HG02623 (cell line): ENCODE data around the gene BRK1.
A peak's percentile ranks its signal among the peaks of the same experiment; 100 is the strongest.
"Not testable (repeated sequence)": the region's sequence is repeated elsewhere in the genome, so short reads cannot be mapped to it uniquely, and the experiment has no call there.

ENCODE experiments used
- ATAC-seq: cut with Tn5 transposase; IDR thresholded peaks from one replicate; pipeline ENCODE4 v1.9.1; 2021; ENCODE audit warnings: moderate library complexity; ENCODE audit not compliant: unreplicated experiment

BRK1 gene

DNA sequence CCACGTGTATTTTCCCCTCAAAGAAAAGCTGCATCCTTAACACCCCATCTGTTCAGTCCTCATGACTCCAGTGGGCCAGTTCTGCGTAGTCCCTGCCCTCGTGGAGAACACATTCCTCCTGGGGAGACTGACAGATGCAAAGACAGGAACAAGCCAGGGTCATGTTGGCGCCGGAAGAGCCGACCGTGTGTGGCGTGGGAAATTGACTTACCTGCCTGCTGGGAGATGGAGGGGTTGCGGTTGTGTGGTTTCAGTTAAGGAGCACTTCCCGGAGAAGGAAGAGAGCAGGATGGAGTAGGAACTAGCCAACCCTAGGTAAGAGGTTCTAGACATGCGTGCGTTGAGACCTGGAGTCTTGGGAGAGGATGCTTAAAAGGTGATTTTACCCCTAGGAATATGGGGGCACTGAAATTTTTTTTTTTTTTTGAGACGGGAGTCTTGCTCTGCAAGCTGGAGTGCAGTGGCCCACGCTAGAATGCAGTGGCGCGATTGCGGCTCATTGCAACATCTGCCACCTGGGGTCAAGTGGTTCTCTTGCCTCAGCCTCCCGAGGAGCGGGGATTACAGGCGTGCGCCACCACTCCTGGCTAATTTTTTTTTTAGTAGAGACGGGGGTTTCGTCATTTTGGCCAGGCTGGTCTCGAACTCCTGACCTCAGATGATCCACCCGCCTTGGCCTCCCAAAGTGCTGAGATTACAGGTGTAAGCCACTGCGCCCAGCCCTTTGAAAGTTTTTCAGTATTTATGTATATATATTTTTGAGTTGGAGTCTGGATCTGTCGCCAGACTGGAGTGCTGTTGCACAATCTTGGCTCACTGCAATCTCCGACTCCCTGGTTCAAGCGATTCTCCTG lies 27.5 kb downstream of the BRK1 start:
- ATAC-seq = no peak

GRCh38 chr3:10145685-10146084 lies 30.2 kb downstream of the BRK1 start:
- ATAC-seq = no peak

DNA sequence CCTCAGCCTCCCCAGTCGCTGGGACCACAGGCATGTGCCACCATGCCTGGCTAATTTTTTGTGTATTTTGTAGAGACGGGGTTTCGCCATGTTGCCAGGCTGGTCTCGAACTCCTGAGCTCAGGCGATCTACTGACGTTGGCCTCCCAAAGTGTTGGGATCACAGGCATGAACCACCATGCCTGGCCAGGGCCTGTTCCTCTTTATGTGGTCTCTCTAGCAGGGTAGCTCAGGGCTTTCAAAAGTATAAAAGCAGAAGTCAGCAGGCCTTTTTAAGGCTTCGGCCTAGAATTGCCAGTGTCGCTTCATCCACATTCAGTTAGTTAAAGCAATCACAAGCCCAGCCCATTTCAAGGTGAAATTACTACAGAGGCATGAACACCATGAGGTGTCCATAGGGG lies 33.8 kb downstream of the BRK1 start:
- ATAC-seq = no peak

DNA sequence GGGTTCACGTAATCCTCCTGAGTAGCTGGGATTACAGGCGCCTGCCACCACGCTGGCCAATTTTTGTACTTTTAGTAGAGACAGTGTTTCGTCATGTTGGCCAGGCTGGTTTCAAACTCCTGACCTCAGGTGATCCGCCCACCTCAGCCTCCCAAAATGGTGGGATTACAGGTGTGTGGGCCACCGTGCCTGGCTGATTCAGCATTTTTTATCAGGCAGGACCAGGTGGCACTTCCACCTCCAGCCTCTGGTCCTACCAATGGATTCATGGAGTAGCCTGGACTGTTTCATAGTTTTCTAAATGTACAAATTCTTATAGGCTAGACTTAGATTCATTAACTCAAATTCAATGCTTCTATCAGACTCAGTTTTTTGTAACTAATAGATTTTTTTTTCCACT lies 35.5 kb downstream of the BRK1 start:
- ATAC-seq = no peak

- no peak for ATAC-seq
Observed at GRCh38 chr3:10154335-10155122, 39.1 kb downstream of the BRK1 start.

DNA sequence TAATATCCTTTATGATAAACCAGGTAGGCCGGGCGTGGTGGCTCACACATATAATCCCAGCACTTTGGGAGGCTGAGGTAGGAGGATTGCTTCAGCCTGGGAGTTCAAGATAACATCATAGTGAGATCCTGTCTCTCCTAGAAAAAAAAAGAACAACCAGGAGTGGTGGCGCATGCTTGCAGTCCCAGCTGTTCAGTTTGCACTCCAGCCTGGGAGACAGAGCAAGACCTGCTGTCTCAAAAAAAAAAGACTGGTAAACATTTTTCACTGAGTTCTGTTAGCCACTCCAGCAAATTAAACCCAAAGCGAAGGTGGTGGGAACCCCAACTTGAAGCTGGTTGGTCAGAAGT lies 39.6 kb downstream of the BRK1 start:
- ATAC-seq = no peak

DNA sequence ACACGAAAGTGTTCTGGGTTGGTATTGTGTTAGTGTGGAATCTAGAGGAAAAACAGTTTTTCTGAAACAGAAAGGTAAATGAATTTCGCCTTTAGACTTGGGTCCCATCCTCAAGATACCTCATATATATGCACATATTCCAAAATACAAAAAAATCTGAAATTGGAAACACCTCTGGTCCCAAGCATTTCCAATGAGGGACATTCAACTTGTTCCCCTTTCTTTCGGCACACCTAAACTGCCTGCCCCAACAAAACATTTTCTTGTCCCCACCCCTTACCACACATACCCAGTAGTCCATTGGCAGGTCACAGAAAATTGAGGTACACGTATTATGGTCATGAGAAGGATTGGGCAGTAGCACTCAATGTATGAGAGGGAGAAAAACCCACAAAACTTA lies 40.2 kb downstream of the BRK1 start:
- ATAC-seq = no peak

- no peak for ATAC-seq
Observed at GRCh38 chr3:10157031-10157430, 41.6 kb downstream of the BRK1 start.

DNA sequence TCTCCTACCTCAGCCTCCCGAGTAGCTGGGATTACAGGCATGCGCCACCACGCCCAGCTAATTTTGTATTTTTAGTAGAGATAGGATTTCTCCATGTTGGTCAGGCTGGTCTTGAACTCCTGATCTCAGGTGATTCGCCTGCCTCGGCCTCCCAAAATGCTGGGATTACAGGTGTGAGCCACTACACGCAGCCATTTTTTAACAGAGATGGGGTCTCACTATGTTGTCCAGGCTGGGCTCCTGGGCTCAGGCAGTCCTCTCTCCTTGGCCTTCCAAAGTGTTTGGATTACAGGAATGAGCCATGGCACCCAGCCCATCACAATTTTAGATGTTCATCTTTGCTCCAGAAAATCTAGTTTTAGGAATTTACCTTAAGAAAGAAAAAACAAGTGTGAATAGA lies 43.1 kb downstream of the BRK1 start:
- ATAC-seq = not testable (repeated sequence)

- ATAC-seq = no peak
Observed at GRCh38 chr3:10160346-10160745, 44.9 kb downstream of the BRK1 start.

GRCh38 chr3:10160925-10161324 lies 45.5 kb downstream of the BRK1 start:
- no peak for ATAC-seq

GRCh38 chr3:10162185-10162584 lies 46.7 kb downstream of the BRK1 start:
- no peak for ATAC-seq

- ATAC-seq = not testable (repeated sequence)
Observed at GRCh38 chr3:10164201-10164545, 48.7 kb downstream of the BRK1 start.

DNA sequence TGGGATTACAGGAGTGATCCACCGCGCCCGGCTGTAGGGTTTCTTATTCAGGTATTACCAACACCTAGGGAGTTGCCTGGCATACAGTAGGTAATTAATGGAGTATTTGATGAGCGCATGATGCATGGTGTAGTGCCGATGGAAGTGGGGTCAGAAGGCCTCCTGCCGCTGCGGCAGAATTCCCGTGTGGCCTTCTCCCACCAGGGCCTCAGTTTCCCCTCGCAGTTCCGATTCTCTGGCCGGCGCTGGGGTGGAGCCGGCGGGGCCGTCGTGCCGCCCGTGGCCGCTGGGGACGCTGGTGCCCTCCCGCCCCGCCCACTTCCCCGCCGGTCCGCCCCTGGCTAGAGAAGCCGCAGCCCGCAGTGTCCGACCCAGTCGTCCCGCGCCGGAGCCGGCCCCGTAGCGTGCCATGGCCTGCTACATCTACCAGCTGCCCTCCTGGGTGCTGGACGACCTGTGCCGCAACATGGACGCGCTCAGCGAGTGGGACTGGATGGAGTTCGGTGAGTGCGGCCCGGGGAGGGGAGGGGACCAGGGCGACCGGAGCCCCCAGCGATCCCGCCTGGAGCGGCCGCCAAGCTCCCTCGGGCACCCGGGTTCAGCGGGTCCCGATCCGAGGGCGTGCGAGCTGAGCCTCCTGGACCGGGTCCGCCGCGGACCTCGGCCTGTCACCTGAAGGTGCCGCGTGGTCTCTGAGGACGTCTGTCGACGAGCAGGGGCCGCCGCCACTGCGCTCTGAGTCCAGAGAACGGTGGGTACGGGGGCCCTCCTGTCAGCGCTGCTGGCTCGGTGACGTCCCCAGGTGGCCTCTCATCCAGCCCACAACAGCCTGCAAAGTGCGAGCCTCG lies 49.3 kb downstream of the BRK1 start, which contains the start of gene IRAK2:
Gene IRAK2 (plus strand): TSS at position 374 of the 848 bp plus-strand sequence. CDS start 36 bp downstream, at position 410.
- peak; percentile 79 for ATAC-seq

DNA sequence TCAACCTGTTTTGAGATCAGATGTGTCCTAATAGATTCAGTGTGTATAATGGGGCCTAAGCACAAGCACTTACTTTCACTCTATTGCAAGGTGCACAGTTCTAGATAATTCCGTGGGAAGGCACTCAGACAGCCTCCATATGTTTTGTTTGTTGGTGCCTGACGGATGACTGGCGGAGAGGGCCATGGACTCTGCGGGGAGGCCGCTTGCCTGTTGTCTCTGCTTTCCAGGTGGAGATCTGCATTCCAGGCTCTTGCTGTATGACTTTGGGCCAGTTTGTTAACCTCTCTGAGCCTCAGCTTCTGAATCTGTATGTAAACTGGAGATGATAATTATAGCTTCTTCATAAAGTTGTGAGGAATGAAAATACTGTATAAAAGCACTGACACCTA lies 50.7 kb downstream of the BRK1 start:
- no peak for ATAC-seq

DNA sequence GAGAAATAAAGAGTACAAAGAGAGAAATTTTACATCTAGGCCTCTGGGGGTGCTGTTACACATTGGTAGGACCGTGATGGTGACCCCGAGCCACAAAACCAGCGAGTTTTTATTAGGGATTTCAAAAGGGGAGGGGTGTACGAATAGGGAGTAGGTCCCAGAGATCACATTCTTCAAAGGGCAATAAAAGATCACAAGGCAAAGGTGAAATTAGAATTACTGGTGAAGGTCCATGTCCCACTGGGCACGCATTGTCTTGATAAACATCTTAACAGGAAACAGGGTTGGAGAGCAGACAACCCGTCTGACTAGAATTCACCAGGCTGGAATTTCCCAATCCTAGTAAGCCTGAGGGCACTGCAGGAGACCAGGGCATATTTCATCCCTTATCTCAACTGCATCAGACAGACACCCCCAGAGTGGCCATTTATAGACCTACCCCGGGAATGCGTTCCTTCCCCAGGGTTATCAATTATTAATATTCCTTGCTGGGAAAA lies 53.6 kb downstream of the BRK1 start:
- ATAC-seq = no peak

DNA sequence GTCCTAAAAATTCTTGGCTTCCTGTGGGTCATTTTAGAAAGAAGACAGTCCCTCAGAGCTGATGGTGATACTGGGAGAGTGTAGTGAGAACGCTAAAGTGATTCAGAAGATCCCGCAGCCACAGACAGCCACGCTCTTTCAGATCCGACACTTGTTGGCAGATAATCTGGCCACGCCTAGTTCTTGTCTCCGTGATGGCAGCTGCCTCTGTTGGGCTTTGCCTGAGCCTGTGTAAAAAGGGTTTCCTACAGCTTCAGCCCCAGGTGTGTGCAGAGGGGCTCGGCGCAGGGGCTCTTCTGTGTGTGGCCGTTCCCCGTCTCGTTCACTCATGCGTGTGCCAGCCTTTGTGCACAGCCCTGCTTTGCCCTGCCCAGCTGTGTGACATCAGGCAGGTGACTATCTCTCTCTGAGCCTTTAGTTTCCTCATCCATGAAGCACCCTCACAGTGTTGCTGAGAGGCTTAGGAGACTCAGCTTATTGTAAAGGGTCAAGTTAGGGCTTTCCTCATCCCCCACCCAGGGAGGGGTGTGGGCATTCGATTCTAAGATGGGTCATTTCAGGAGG lies 55.5 kb downstream of the BRK1 start:
- no peak for ATAC-seq

GRCh38 chr3:10173095-10173925 lies 57.8 kb downstream of the BRK1 start:
- ATAC-seq = no peak

GRCh38 chr3:10173926-10174435 lies 58.5 kb downstream of the BRK1 start:
- ATAC-seq = peak; percentile 63

GRCh38 chr3:10175334-10175733 lies 59.9 kb downstream of the BRK1 start:
- not testable (repeated sequence) for ATAC-seq
